Tibial artery (tissue), 4 donors: ENCODE data around the gene SSTR5.

Experiments used
- DNase-seq, 2 donors: peaks; one replicate each; pipeline ENCODE4 v3.0.0-alpha.2; 2019
- H3K27ac ChIP-seq, 2 donors: fragments of 200-600 bp; sonication (generic) in 1 of 2; 1 replicate in 1 of 2; 2 replicates in 1 of 2; pipeline ENCODE4 v1.5.1; 2018 to 2019; ENCODE audit warnings: mild to moderate bottlenecking in 1 of 2
- H3K27me3 ChIP-seq, 2 donors: fragments of 200-600 bp; sonication (generic) in 1 of 2; one replicate each; pipeline versions ENCODE4 v1.5.1 to v1.6.0; 2016 to 2019
- H3K36me3 ChIP-seq, 3 donors: fragments of 200-600 bp; sonication (generic) in 2 of 3; one replicate each; pipeline ENCODE4 v1.5.1; 2016 to 2019; ENCODE audit warnings: mild to moderate bottlenecking in 2 of 3
- H3K4me1 ChIP-seq, 4 donors: fragments of 200-600 bp; sonication (generic) in 2 of 4; 1 replicate in 3 of 4; 2 replicates in 1 of 4; pipeline ENCODE4 v1.5.1; 2016 to 2019
- H3K4me3 ChIP-seq, 2 donors: fragments of 200-600 bp; sonication (generic) in 1 of 2; 1 replicate in 1 of 2; 2 replicates in 1 of 2; pipeline ENCODE4 v1.5.1; 2018 to 2019; ENCODE audit warnings: mild to moderate bottlenecking in 2 of 2
- H3K9me3 ChIP-seq, 3 donors: fragments of 200-600 bp; sonication (generic) in 1 of 3; one replicate each; pipeline ENCODE4 v1.5.1; 2016 to 2019
- intact Hi-C: fragments of 100-400 bp; cut with DNase I; formaldehyde crosslinking; loops from one replicate; pipeline ENCODE4 v1.15.0; 2023; ENCODE audit warnings: low total_unique reads
- TF ChIP-seq, protein P1 (sequence below), 2 experiments: fragments of 200-600 bp in 1 of 2; fragments of 450-650 bp in 1 of 2; IDR thresholded peaks; one replicate each; pipeline ENCODE4 v1.5.1; 2017 to 2019; ENCODE audit warnings: antibody characterized with exemption in 2 of 2, mild to moderate bottlenecking in 1 of 2, moderate library complexity in 1 of 2

Gene SSTR5

DNA sequence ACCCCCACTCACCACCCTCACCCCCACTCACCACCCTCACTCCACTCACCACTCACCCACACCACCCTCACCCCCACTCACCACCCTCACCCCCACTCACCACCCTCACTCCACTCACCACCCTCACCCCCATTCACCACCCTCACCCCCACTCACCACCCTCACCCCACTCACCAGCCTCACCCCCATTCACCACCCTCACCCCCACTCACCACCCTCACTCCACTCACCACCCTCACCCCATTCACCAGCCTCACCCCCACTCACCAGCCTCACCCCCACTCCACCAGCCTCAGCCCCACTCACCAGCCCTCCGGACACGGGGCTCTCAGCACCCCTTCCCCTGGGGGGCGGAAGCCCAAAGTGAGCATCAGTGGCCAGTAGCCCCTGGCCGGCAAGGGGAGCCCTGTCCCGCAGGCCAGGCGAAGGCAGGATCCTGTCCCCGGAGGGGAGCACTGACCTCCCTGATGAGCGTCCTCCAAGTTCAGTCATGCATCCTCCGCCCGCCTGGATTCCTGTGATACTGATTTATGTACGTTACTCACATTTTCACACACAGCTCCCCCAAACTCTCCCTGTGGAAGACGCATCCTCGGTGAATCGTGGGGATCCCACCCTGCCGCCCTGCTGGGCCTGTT, 41.5 kb downstream of the SSTR5 start:
- TF ChIP-seq, protein P1, sequence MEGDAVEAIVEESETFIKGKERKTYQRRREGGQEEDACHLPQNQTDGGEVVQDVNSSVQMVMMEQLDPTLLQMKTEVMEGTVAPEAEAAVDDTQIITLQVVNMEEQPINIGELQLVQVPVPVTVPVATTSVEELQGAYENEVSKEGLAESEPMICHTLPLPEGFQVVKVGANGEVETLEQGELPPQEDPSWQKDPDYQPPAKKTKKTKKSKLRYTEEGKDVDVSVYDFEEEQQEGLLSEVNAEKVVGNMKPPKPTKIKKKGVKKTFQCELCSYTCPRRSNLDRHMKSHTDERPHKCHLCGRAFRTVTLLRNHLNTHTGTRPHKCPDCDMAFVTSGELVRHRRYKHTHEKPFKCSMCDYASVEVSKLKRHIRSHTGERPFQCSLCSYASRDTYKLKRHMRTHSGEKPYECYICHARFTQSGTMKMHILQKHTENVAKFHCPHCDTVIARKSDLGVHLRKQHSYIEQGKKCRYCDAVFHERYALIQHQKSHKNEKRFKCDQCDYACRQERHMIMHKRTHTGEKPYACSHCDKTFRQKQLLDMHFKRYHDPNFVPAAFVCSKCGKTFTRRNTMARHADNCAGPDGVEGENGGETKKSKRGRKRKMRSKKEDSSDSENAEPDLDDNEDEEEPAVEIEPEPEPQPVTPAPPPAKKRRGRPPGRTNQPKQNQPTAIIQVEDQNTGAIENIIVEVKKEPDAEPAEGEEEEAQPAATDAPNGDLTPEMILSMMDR (IDR thresholded peaks at IDR 0.05): no peak
- peaks cover 0 to 56% of the 10 kb centered on the region in 2 donors for H3K27me3 ChIP-seq

DNA sequence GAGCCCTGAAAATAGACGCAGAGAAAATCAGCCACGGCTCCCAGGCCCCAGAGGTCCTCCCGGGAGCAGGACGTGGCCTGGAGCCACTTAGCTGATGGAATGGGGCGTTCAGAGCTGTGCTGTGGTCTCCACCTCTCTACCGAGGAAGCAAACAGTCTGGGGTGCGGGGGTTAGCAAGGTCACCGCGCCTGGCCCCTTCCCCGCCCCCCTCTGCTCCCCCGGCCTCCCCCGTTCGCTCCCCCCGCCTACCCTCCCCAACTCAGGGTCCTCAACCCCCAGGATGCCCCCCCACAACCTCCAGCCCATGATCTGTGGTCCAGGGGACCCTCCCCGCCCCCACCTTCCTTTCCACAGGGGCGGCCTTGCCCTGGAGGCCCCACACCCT, 44.1 kb downstream of the SSTR5 start:
- Histone ChIP-seq H3K4me1 (no peaks in the 10 kb centered on the region), H3K27ac (no peak overlapping the region), H3K36me3 (no peaks in the 10 kb centered on the region), H3K9me3 (no peaks in the 10 kb centered on the region), H3K4me3 (no peak overlapping the region), H3K27me3 (peaks cover 0 to 69% of the 10 kb centered on the region in 2 donors)
- DNase-seq: no peak
- TF ChIP-seq, protein P1 (IDR thresholded peaks at IDR 0.05): no peak
- intact Hi-C loops: no loop called here

More for the DNA sequence above, 41.5 kb downstream of the SSTR5 start:
- Histone ChIP-seq H3K27ac (no peak overlapping the region), H3K4me1 (peaks cover 0 to 5% (median 3%) of the 10 kb centered on the region in 4 donors), H3K36me3 (no peaks in the 10 kb centered on the region), H3K4me3 (no peak overlapping the region), H3K9me3 (no peaks in the 10 kb centered on the region)
- no peak for DNase-seq
- intact Hi-C loops: no loop called here

DNA sequence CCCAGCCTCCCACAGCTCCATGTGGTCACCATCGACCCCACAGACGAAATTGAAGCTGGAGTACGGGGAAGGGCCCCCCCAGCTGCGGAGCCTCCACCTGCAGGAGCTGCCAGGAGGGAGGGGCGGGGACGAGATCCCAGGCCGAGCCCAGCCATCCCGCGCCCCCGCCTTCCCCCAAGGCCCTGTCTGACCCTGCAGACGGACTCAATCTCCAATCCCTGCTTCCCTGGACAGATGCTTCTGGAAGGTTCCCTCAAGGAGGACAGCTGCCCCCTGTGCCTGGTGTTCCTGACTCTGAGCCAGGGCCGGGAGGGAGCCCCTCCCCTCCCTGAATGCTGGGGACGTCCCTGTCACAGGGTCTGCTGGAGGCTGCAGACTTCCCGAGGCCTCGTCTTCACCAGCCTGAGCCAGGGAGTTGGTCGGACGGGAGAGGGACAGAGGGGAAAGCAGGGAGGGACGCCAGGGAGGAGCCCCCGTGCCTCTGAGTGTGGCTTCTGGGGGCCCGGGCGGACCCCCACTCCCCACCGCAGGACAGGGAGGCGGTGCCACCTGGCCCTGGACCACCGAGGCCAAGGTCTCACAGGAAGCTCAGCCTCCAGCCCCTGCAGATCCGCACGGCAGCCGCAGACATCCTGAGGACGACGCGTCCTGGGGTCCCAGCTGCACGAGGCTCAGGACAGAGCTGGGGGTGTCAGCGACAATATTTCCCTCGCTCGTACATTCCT, 44.8 kb downstream of the SSTR5 start:
- H3K27ac ChIP-seq: no peak overlapping the region
- H3K9me3 ChIP-seq: no peaks in the 10 kb centered on the region
- no peaks in the 10 kb centered on the region for H3K4me1 ChIP-seq
- intact Hi-C loops: no loop called here
- no peaks in the 10 kb centered on the region for H3K36me3 ChIP-seq
- TF ChIP-seq, protein P1 (IDR thresholded peaks at IDR 0.05): no peak
- no peak overlapping the region for H3K4me3 ChIP-seq
- H3K27me3 ChIP-seq: peaks cover 0 to 72% of the 10 kb centered on the region in 2 donors
- no peak for DNase-seq

DNA sequence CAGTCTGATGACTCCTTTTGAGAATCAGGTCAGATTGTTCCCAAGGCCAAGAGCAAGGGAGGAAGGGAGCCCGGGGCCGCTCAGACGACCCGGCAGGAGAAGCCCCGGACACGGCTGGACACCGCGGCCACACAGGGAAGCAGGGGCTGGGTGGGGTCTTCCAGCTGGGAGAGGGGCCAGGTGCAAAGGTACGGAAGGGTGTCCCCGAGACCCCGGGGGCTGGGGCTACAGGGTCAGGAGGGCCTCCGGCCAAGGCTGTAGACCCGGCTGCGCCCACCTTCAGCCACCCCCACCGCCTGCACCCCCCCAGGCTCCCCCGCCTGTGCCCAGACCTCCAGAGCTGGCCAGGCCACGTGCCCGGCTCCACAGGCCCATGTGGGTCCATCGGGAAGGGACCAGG, 45.4 kb downstream of the SSTR5 start:
- Histone ChIP-seq H3K4me1 (no peaks in the 10 kb centered on the region), H3K9me3 (no peaks in the 10 kb centered on the region), H3K27ac (no peak overlapping the region), H3K4me3 (no peak overlapping the region), H3K36me3 (no peaks in the 10 kb centered on the region), H3K27me3 (peaks cover 0 to 76% of the 10 kb centered on the region in 2 donors)
- DNase-seq: no peak
- TF ChIP-seq, protein P1 (IDR thresholded peaks at IDR 0.05): no peak
- intact Hi-C loops: no loop called here

DNA sequence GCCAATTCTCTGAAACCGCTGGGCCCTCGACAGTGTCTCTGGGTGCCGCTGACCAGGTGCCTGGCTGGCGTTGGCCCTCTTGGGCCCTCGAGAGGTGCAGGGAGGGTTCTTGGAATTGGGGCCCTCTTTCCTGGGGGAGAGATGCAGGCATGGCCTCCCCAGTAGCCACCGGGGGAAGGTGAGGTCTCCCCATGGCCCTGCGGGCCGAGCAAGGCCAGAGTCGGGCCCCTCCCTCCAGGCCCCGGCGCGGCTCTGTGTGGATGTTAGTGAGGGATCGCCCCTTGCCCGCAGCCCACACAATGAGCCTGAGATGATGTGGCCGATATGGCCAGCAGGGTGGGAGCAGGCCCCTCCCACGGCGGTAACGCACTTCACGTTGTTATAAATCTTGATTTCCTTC, 46.6 kb downstream of the SSTR5 start:
- no peaks in the 10 kb centered on the region for H3K9me3 ChIP-seq
- intact Hi-C loops: no loop called here
- no peak for DNase-seq
- peaks cover 0 to 79% of the 10 kb centered on the region in 2 donors for H3K27me3 ChIP-seq
- H3K27ac ChIP-seq: no peak overlapping the region
- H3K4me3 ChIP-seq: no peak overlapping the region
- H3K36me3 ChIP-seq: no peaks in the 10 kb centered on the region
- H3K4me1 ChIP-seq: no peaks in the 10 kb centered on the region
- TF ChIP-seq, protein P1 (IDR thresholded peaks at IDR 0.05): no peak
